Lung (tissue), 12 donors: ENCODE data around the gene PIGR. TPM values are rescaled to one million over a fixed set of nuclear protein-coding genes. Genes with fewer than 3 reads are reported as not detected.

ENCODE experiments used
- ATAC-seq: fragments of 200-7000 bp; cut with Tn5 transposase; one replicate; pipeline ENCODE4 v1.9.1; 2020; ENCODE audit warnings: moderate number of reproducible peaks; ENCODE audit not compliant: insufficient read depth, low FRiP score
- DNase-seq, 3 donors: peaks; one replicate each; pipeline ENCODE4 v3.0.0-alpha.2; 2013 to 2017
- H3K27ac ChIP-seq, 2 donors: one replicate each; pipeline ENCODE4 v1.5.1; 2013; ENCODE audit warnings: mild to moderate bottlenecking in 2 of 2, moderate library complexity in 2 of 2, control low read depth in 1 of 2, inconsistent platforms in 1 of 2, low read depth in 1 of 2, low read length in 1 of 2
- H3K27me3 ChIP-seq, 3 donors: one replicate each; pipeline ENCODE4 v1.5.1; 2013; ENCODE audit warnings: low read length in 2 of 3; ENCODE audit not compliant: control insufficient read depth in 3 of 3, insufficient read depth in 3 of 3
- H3K36me3 ChIP-seq, 4 donors: one replicate each; pipeline ENCODE4 v1.5.1; 2013; ENCODE audit warnings: low read length in 4 of 4, mild to moderate bottlenecking in 1 of 4, moderate library complexity in 1 of 4; ENCODE audit not compliant: control insufficient read depth in 4 of 4, insufficient read depth in 4 of 4
- H3K4me1 ChIP-seq, 5 donors: one replicate each; pipeline ENCODE4 v1.5.1; 2013; ENCODE audit warnings: low read length in 5 of 5, mild to moderate bottlenecking in 2 of 5, moderate library complexity in 1 of 5; ENCODE audit not compliant: control insufficient read depth in 5 of 5, insufficient read depth in 5 of 5
- H3K4me3 ChIP-seq: one replicate; pipeline ENCODE4 v1.5.1; 2013; ENCODE audit warnings: mild to moderate bottlenecking, control low read depth, moderate library complexity
- H3K9ac ChIP-seq, 2 donors: one replicate each; pipeline ENCODE4 v1.5.1; 2013; ENCODE audit warnings: low read length in 2 of 2, control low read depth in 1 of 2; ENCODE audit not compliant: insufficient read depth in 1 of 2
- H3K9me3 ChIP-seq, 4 donors: one replicate each; pipeline ENCODE4 v1.5.1; 2013; ENCODE audit warnings: low read length in 3 of 4, mild to moderate bottlenecking in 1 of 4, moderate library complexity in 1 of 4; ENCODE audit not compliant: control insufficient read depth in 4 of 4, insufficient read depth in 3 of 4
- CTCF ChIP-seq: IDR thresholded peaks from 2 replicates; pipeline ENCODE4 v1.5.1; 2012; ENCODE audit warnings: mild to moderate bottlenecking; ENCODE audit errors: control extremely low read depth, extremely low read depth
- WGBS, 2 donors: extraction: QIAGEN DNeasy Blood & Tissue Kit; methylation state at CpG; one replicate each; pipeline ENCODE4 v1.1.7; 2013; 5-methylcytosine and 5-hydroxymethylcytosine counted together
- polyA plus RNA-seq, 2 donors: library from polyadenylated mRNA; stranded (reverse); fragments of 200-250 nt; gene quantifications; one replicate each; pipeline ENCODE4 v1.2.1, GENCODE V29; 2013
- total RNA-seq, 2 donors: library from RNA; depleted of rRNA in 1 of 2; stranded (reverse); fragments of >200 nt in 1 of 2; gene quantifications; one replicate each; pipeline ENCODE4 v1.2.1, GENCODE V29; 2014 to 2021
- donor health status: control.
- donor health status: control.
- donor health status: Bipolar disorder and iron deficiency.
- donor health status: healthy.
- donor health status: DM: yes; HTN: yes; CAD: no.

The PIGR gene
- total and polyA plus RNA-seq, 4 donors = 131 to 845 (median 298) TPM

GRCh38 chr1:206931709-206932108 lies 14.6 kb downstream of the PIGR start:
- Histone ChIP-seq H3K9me3 (no peaks in the 10 kb centered on the region), H3K9ac (no peak overlapping the region), H3K36me3 (peaks cover 0 to 4% (median 0%) of the 10 kb centered on the region in 4 donors), H3K27ac (no peak overlapping the region), H3K4me1 (no peaks in the 10 kb centered on the region), H3K4me3 (no peak overlapping the region), H3K27me3 (no peaks in the 10 kb centered on the region)
- 92% methylated on average over 6 of the region's 6 CpGs for WGBS, 2 donors
- ATAC-seq = no peak
- no peak for TF ChIP-seq CTCF
- no peak for DNase-seq

GRCh38 chr1:206930210-206930798 lies 16.0 kb downstream of the PIGR start:
- Histone ChIP-seq H3K9ac (no peak overlapping the region), H3K9me3 (no peaks in the 10 kb centered on the region), H3K4me3 (no peak overlapping the region), H3K36me3 (peaks cover 0 to 4% (median 0%) of the 10 kb centered on the region in 4 donors), H3K4me1 (no peaks in the 10 kb centered on the region), H3K27me3 (no peaks in the 10 kb centered on the region), H3K27ac (no peak overlapping the region)
- no peak for TF ChIP-seq CTCF
- WGBS, 2 donors = 48 to 58% methylated on average over 17 of the region's 17 CpGs
- DNase-seq (no peak), ATAC-seq (no peak)

GRCh38 chr1:206929524-206929923 lies 16.7 kb downstream of the PIGR start:
- Histone ChIP-seq H3K9ac (no peak overlapping the region), H3K4me1 (peaks cover 0 to 1% (median 0%) of the 10 kb centered on the region in 5 donors), H3K27me3 (no peaks in the 10 kb centered on the region), H3K9me3 (no peaks in the 10 kb centered on the region), H3K27ac (no peak overlapping the region), H3K4me3 (no peak overlapping the region), H3K36me3 (peaks cover 0 to 4% (median 0%) of the 10 kb centered on the region in 4 donors)
- 87 to 89% methylated on average over 5 to 6 of the region's 6 CpGs for WGBS, 2 donors
- DNase-seq (no peak), ATAC-seq (no peak)
- TF ChIP-seq CTCF = no peak

- DNase-seq = no peak
- TF ChIP-seq CTCF = no peak
- peaks cover 0 to 1% (median 0%) of the 10 kb centered on the region in 4 donors for H3K36me3 ChIP-seq
- 91 to 95% methylated on average over 2 of the region's 2 CpGs for WGBS, 2 donors
- no peak overlapping the region for H3K4me3 ChIP-seq
- peaks cover 0 to 15% (median 0%) of the 10 kb centered on the region in 5 donors for H3K4me1 ChIP-seq
- no peaks in the 10 kb centered on the region for H3K27me3 ChIP-seq
- H3K9me3 ChIP-seq = peaks cover 0 to 3% (median 1%) of the 10 kb centered on the region in 4 donors
- no peak overlapping the region for H3K9ac ChIP-seq
- H3K27ac ChIP-seq = no peak overlapping the region
- no peak for ATAC-seq
Observed at GRCh38 chr1:206926286-206926685, 20.0 kb downstream of the PIGR start.
